Measurements from ENCODE around the gene CASTOR1.

CASTOR1 gene

DNA sequence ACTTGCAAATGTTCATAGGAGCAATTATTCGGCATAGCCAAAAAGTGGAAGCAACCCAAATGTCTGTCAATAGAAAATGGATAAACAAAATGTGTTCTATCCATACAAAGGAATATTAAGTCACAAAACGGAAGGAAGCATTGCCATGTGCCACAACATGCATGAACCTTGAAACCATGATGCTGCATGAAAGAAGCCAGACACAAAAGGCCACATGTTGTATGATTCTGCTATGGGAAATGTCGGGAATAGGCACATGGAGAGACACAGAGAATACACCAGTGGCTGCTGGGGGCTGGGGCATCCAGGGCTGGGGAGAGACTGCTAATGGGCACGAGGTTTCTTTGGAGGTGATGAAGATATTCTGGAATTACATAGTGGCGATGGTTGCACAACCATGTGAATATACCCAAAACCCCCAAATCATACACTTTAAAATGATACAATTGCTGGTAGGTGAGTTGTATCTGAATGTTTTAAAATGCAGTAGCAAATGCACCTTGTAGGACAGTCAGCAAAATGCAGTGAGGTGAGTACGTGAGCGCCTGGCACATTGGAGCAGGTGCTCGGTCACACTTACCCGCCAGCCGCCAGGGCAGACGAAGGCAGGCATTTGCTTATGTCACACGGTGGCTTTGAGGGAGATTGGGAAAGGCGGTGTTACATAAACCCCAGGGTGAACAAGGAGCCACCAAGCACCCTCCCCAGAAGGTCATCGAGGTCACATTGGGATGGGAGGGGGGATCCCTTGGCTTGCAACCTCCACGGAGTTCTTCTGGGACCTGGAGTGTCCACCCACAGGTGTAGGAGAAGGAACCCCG lies 16.3 kb downstream of the CASTOR1 start:
- no peak overlapping the region for H3K27ac Mint-ChIP-seq
- H3K4me1 Mint-ChIP-seq: peaks cover 22% of the 10 kb centered on the region
- no peaks in the 10 kb centered on the region for H3K9me3 Mint-ChIP-seq
- no peak overlapping the region for H3K4me3 Mint-ChIP-seq
- H3K36me3 Mint-ChIP-seq: peaks cover 17% of the 10 kb centered on the region
- no peak for ATAC-seq
- H3K27me3 Mint-ChIP-seq: peaks cover 19% of the 10 kb centered on the region

DNA sequence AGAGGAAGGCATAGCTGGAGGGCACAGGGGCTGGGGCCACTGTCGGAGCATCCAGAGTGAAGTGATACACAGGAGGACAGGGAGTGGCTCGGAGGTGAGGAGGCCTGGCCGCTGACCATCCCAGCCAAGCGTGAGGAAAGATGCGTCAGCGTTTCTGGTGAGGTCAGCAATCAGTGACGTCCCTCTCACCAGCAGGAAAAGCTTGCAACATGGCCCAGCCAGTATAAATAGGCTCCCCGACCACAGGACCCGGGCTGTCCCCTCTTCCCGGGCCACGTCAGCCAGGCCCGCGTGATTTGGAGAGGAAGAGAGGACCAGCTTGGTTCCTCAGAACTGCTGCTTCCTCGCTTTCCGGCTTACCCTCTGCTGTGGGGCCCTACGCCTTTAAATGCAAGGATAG lies 18.5 kb downstream of the CASTOR1 start:
- no peak for ATAC-seq
- H3K36me3 Mint-ChIP-seq: peaks cover 17% of the 10 kb centered on the region
- H3K27me3 Mint-ChIP-seq: peaks cover 4% of the 10 kb centered on the region
- H3K9me3 Mint-ChIP-seq: no peaks in the 10 kb centered on the region
- H3K27ac Mint-ChIP-seq: no peak overlapping the region
- H3K4me1 Mint-ChIP-seq: peaks cover 36% of the 10 kb centered on the region
- H3K4me3 Mint-ChIP-seq: no peak overlapping the region

DNA sequence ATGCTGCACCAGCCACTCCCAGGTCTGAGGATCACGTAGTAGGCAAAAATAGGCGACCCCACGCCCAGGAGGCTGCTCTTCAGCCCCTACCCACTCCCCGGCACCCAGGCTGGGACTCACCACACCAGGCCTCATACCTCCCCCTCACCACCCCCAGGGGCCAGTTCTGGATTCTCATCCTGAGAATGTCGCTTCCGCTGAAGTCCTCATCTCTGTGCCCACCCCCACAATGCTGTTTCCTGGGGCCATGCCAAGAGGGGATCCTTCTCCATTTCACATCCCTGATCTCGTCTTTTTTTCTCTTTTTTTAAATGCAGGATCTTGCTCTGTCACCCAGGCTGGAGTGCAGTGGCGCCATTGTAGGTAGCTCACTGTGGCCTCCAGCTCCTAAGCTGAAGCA lies 21.0 kb downstream of the CASTOR1 start:
- peak overlapping the region; percentile 90 for H3K27ac Mint-ChIP-seq
- H3K9me3 Mint-ChIP-seq: no peaks in the 10 kb centered on the region
- H3K4me3 Mint-ChIP-seq: peak overlapping the region; percentile 30
- peaks cover 42% of the 10 kb centered on the region for H3K4me1 Mint-ChIP-seq
- peaks cover 17% of the 10 kb centered on the region for H3K36me3 Mint-ChIP-seq
- ATAC-seq: no peak
- H3K27me3 Mint-ChIP-seq: no peaks in the 10 kb centered on the region

DNA sequence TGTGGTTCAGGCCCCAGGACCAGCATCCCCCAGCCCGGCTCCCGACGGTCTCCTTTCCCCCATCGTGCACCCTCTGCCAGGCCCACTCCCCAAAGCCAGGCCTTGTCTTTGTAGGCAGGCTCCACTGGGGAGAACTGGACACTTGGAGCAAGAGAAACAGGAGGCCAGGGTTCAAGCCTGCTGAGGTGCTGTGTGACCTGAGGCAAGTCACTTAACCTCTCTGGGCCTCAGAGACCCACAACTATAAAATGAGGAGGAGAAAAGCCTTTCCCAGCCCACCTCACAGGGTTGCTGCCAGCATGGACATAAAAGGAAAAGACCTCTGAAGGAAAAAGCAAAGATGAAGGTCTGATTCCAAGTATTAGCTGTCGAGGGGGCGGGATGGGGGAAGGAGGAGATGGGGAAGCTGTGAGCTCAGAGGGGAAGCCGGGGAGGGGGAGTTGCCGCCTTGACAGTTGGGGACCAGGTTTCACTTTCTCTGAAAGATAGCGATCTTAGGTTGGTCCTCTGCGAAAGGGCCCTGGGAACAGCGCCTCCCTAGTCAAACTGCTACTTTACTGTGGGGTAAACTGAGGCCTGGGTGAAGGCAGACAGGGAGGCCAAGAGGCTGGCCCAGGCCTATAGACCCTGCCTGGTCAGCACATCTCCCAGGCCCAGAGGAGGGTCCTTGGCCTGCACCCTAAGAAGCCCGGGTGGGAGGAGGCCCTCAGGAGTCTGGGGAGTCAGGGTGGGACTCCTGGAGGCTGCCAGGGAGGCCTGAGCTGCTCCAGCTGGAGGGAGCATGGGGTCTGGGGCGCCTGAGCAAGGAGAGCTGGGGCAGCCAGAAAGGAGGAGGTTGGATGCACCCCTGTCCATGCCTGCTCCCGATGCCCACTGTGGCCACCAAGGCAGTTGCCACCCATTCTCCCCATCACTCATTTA lies 21.7 kb downstream of the CASTOR1 start:
- Mint-ChIP-seq H3K27ac (peak overlapping the region; percentile 90), H3K9me3 (no peaks in the 10 kb centered on the region), H3K36me3 (peaks cover 17% of the 10 kb centered on the region), H3K4me1 (peaks cover 49% of the 10 kb centered on the region), H3K4me3 (peak overlapping the region; percentile 86), H3K27me3 (no peaks in the 10 kb centered on the region)
- ATAC-seq: no peak

DNA sequence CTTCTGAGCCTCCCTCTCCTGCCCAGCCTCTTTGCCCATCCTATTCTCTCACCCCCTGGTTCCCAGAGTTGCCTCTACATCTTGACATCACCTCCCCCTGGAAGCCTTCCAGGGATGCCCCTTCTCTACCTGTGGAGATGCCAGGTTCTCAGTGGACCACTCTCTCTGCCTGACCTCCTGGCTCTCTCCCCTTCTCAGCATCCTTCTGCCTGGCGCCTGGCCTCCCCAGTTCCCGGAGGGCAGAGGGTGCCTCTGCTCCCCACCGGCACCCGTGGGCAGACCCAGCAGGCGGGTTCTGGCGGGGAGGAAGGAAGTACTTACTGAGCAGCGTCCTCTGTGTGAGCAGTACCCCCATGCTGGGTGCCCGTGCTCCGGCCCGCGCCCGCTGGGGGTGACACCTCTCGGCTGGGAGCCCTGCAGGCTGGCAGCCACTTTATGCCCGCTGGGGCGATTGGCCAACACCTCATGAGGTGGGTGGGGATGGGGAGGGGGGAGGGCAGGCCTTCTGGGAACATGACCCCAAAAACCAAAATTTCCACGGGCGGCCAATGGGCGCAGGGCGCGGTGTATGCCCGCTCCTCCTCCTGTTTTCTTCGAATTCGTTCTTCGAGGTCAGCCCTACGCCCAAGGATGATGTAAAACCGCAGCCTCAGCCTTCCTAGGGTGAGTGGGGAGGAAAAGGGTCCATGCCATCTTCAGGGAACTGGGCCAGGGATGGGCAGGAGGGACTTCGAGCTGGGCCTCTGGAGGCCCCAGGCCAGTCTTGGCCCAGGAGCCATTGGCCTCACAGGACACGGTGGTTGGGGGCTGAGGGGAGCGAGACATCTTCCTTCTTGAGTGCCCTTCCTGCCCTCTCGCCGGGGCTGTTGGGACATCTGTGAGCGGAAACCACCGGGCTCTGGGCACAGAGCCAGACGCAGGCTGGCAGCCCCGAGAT lies 22.6 kb downstream of the CASTOR1 start, which contains the start of gene OSM:
Gene OSM (minus strand): TSS at position 407 of the 937 bp plus-strand sequence. CDS start 52 bp downstream, at position 355.
- Mint-ChIP-seq H3K27me3 (no peaks in the 10 kb centered on the region), H3K27ac (peak within 1 kb of the TSS; percentile 90), H3K36me3 (peaks cover 17% of the 10 kb centered on the region), H3K4me1 (peaks cover 49% of the 10 kb centered on the region), H3K9me3 (no peaks in the 10 kb centered on the region), H3K4me3 (peak within 1 kb of the TSS; percentile 86)
- ATAC-seq: peak; percentile 61

DNA sequence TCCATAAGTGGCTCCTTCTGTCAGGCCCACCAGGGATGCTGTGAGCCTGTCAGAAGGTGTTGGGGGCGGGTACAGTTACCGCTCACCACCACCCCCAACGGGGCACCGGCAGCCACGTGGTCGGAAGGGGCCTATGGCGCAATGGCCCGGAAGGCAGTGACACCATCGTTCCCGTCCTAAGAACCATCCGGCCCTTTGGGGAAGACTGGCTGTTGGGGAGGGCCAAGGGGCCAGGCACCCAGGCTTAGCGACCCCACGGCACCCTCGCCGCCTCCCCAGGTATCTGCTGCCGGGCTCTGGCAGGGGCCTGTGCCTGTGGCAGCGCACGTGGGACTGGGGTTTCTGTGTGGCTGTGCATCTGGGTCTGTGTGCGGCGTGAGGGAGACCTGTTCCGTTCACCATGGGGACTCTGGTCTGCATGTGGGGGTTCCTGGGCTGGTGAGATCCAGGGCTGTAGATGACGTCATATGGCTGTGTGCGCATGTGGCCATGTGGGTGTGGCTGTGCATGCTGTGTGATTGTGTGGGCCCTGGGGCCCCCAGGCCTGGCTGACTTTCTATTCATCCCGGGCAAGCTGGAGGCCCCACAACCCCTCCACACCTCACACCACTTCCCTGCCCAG lies 23.4 kb downstream of the CASTOR1 start:
- ATAC-seq: peak; percentile 91
- Mint-ChIP-seq H3K36me3 (peaks cover 17% of the 10 kb centered on the region), H3K4me1 (peaks cover 49% of the 10 kb centered on the region), H3K27me3 (no peaks in the 10 kb centered on the region), H3K4me3 (peak overlapping the region; percentile 86), H3K27ac (peak overlapping the region; percentile 90), H3K9me3 (no peaks in the 10 kb centered on the region)

DNA sequence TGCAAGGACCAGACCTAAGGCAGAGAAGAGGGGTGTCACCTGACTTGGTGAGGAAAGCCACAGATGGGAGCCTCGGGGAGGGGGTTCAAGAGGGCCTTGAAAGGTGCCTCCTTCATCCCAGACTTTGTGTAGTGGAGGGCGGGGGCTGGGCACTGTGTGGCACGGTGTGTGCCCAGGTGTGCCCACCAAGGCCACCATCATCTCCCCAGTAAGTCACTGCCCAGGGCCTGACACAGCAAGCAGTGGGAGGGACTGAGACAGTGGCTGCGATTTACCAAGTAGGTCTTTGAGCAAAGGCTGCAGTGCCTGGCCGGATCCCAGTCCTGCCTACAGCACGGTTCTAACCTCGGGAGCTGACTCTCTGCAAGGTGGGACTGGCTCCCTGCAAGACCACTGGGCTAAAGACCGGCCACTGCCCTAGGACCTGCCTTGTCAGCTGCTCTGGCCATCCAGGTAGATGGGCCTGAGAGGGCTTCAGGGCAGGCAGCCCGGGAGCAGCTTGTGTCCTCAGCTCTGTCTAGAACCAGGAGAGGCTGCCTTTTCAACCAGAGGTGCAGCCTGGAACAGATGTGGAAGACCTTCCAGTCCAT lies 24.1 kb downstream of the CASTOR1 start:
- Mint-ChIP-seq H3K27me3 (no peaks in the 10 kb centered on the region), H3K4me3 (no peak overlapping the region), H3K9me3 (no peaks in the 10 kb centered on the region), H3K27ac (peak overlapping the region; percentile 90), H3K4me1 (peaks cover 49% of the 10 kb centered on the region), H3K36me3 (peaks cover 10% of the 10 kb centered on the region)
- ATAC-seq: no peak

DNA sequence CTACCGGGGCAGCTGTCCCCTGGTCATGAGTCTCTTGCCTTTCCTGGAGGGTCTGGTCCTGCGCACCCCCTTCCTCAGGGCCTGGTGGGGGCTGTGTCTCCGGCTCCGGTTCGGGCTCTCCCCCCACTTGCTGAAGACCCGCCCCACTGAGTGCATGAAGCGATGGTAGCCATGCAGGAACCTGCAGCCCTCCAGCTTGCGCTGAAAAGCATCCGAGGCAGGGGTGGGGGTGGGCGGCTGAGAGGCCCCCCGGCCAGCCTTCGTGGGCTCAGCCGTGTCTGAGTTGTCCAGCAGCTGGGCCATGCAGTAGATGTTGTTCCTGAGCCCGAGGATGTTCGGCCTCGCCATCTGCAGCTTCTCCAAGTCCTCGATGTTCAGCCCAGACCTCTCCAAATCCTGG lies 25.4 kb downstream of the CASTOR1 start:
- H3K4me3 Mint-ChIP-seq: no peak overlapping the region
- no peaks in the 10 kb centered on the region for H3K36me3 Mint-ChIP-seq
- H3K4me1 Mint-ChIP-seq: peaks cover 49% of the 10 kb centered on the region
- H3K27ac Mint-ChIP-seq: no peak overlapping the region
- H3K27me3 Mint-ChIP-seq: peaks cover 11% of the 10 kb centered on the region
- ATAC-seq: no peak
- H3K9me3 Mint-ChIP-seq: no peaks in the 10 kb centered on the region

DNA sequence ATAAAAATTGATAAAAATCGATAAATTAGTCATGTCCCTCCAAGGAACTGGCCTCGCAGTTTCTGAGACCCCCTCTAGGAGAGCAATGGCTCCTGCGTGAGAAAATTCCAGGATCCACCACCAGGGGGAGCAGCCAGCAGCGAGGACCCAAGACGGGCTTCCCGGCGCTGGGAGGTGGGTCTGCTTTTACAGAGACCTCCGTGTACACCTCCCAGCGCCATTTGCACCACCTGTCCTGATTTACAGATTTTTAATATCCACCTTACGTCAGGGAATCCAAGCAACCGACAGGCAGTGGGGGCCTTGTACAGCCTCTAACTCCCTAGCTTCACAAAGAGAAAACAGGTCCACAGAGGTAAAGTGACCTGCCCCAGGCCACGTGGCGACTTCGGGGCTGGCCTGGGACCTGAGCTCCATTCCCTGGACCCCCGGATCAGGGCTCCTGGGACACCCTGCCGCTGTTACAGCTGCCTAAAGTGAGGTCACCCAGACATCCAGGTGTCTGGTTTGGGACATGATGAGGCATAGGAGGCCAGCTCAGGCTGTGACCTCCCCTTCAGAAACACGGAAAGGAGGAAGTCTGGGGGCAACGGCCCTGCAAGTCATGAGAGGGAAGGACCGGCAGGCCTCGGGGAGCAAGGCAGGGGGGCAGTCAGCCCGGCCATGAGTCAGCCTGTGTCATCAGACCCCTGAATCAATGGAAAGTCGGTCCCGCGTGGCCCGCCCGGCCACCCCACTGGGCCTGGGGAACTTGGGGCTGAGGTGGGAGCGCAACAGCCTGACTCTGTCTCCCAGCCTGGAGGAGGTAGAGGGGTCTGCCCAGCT lies 26.2 kb downstream of the CASTOR1 start:
- Mint-ChIP-seq H3K4me3 (peak overlapping the region; percentile 31), H3K9me3 (no peaks in the 10 kb centered on the region), H3K27ac (no peak overlapping the region), H3K27me3 (peaks cover 13% of the 10 kb centered on the region), H3K36me3 (no peaks in the 10 kb centered on the region), H3K4me1 (peaks cover 44% of the 10 kb centered on the region)
- no peak for ATAC-seq

DNA sequence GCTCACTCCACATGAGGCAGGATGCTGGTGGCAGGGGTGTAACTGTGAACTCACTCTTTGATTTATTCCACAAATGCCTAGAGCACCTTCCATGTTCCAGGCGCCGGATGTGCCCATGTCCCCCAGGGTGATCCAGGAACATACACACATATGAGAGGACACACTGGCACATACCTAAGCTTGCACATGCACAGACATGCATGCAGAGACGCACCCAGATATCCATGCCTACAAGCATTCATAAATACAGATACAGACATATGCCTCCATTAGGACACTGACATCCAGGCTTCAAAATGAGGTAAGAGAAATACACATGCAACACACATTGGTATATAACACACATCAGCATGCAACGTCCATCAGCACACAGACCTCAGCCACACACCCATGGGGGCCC lies 27.2 kb downstream of the CASTOR1 start:
- H3K4me1 Mint-ChIP-seq: peaks cover 40% of the 10 kb centered on the region
- peaks cover 16% of the 10 kb centered on the region for H3K27me3 Mint-ChIP-seq
- no peaks in the 10 kb centered on the region for H3K9me3 Mint-ChIP-seq
- H3K4me3 Mint-ChIP-seq: no peak overlapping the region
- no peaks in the 10 kb centered on the region for H3K36me3 Mint-ChIP-seq
- H3K27ac Mint-ChIP-seq: no peak overlapping the region
- no peak for ATAC-seq

DNA sequence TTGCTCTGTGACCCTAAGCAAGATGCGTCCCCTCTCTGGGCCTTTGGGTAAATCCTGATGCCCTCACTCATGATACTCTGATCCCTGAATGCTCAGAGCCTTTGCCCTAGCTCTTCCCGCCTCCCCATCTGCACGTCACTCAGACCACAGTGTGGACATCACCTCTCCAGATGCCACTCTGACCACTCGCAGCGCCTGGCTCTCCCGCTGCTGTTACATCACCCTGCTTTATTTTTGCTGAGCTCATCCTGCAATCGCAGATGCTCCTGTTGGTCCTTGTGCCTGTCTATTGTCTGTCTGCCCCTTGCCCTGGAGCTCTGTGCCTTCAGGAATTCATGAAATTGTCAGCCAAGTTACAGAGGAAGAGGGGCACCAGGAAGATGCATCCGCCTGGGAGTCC lies 28.2 kb downstream of the CASTOR1 start:
- Mint-ChIP-seq H3K36me3 (no peaks in the 10 kb centered on the region), H3K27me3 (peaks cover 23% of the 10 kb centered on the region), H3K27ac (no peak overlapping the region), H3K4me3 (no peak overlapping the region), H3K4me1 (peaks cover 40% of the 10 kb centered on the region), H3K9me3 (no peaks in the 10 kb centered on the region)
- ATAC-seq: no peak

DNA sequence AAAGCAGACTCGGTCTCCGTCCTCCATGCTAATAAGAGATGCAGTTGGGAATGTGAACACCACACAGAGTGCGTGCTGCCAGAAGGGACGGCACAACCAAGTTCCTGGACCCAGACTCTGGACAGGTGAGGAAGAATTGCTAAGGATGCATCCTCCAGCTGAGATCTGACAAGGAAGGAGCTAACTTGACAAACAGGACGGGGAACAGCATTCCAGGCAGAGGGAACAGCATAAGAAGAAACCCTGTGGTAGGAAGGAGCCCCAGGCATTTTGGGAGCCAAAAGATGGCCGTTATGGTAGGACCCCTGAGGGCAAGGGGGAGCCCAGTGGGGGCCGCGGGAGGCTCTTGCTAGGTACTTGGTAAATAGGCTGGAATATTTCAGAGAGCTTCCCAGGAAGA lies 28.6 kb downstream of the CASTOR1 start:
- H3K4me1 Mint-ChIP-seq: peaks cover 40% of the 10 kb centered on the region
- H3K27ac Mint-ChIP-seq: no peak overlapping the region
- no peak overlapping the region for H3K4me3 Mint-ChIP-seq

DNA sequence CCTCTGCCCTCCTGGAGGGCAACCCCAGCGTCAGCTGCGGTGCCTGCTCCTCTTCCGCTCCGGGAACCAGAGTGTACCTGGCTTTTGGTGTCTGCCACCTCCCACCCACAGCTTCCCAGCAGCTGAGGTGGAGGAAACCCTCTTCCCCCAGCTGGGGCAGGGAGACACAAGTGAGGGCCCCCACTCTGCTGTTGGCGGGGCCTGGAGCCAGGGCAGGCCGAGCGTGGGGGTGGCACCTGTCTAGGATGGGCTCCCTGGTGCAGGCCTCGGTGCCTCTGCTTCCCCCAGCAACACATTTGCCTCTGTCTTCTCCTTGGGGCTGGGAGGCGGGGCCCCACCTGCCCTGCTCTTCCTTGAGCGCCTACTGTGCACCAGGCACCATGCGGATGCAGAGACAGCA lies 29.0 kb downstream of the CASTOR1 start:
- no peaks in the 10 kb centered on the region for H3K36me3 Mint-ChIP-seq
- H3K27me3 Mint-ChIP-seq: peaks cover 32% of the 10 kb centered on the region
- no peaks in the 10 kb centered on the region for H3K9me3 Mint-ChIP-seq
- no peak for ATAC-seq
- H3K27ac Mint-ChIP-seq: no peak overlapping the region
- peaks cover 38% of the 10 kb centered on the region for H3K4me1 Mint-ChIP-seq
- no peak overlapping the region for H3K4me3 Mint-ChIP-seq

More for the DNA sequence above, 28.6 kb downstream of the CASTOR1 start:
- ATAC-seq: no peak
- H3K9me3 Mint-ChIP-seq: no peaks in the 10 kb centered on the region
- H3K36me3 Mint-ChIP-seq: no peaks in the 10 kb centered on the region
- peaks cover 28% of the 10 kb centered on the region for H3K27me3 Mint-ChIP-seq
